Measurements from ENCODE around the gene NAA20. TPM values are rescaled to one million over a fixed set of nuclear protein-coding genes. Genes with fewer than 3 reads are reported as not detected.

NAA20 gene
- total and polyA plus RNA-seq, 2 of the 13 experiments (the other 11 are each of a cell fraction or from before 2014, with no cell fraction given), result 81.9 to 82.8 TPM

DNA sequence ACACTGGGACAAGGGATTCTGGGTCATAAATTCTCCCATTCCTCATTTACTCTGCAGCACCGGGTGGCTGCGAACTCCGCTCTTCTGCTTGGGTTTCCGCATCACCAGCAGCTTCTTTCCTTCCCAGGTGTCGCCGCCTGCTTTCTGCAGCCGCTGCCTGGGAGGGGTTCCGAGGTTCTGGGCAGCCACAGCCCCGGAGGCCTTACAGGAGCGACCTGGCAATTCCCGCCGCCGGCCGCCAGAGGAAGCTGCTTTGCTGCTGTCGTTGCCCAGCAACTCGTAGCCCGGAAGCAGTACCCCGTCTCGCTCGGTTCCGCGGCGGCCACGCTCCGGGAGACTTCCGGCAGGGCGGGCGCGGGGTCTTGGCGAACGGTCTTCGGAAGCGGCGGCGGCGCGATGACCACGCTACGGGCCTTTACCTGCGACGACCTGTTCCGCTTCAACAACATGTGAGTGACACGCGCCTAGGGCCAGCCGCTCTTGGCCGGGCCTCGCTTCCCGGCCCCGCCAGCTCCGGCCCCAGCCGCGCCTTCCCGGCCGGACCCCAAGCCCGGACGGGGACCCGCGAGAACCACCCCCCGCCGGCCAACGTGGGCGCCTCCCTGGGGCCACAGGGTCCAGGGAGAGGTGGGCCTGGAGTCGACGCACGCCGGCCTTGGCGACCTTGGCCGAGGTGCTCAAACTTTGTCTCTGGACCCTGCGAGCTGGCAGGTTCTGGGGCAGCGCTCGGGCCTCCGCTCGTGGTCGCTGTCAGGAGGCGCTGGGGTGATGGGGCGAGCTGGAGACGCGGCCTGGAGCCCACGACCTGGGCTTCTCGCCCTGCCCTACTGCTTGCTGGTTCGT is at the start of gene NAA20 (continued):
- TF ChIP-seq, protein P1, sequence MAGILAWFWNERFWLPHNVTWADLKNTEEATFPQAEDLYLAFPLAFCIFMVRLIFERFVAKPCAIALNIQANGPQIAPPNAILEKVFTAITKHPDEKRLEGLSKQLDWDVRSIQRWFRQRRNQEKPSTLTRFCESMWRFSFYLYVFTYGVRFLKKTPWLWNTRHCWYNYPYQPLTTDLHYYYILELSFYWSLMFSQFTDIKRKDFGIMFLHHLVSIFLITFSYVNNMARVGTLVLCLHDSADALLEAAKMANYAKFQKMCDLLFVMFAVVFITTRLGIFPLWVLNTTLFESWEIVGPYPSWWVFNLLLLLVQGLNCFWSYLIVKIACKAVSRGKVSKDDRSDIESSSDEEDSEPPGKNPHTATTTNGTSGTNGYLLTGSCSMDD (CRISPR knock-in tag; IDR thresholded peaks at IDR 0.05), result no peak
- TF ChIP-seq NR2F6 (IDR thresholded peaks at IDR 0.05), result no peak
- TF ChIP-seq NR2F6 (CRISPR knock-in tag; IDR thresholded peaks at IDR 0.05), result peak; percentile 76
- no peak for TF ChIP-seq ZNF496 (CRISPR knock-in tag; IDR thresholded peaks at IDR 0.05; ENCODE audit: insufficient replicate concordance)
- TF ChIP-seq ZFP36 (IDR thresholded peaks at IDR 0.05; ENCODE audit: borderline replicate concordance, low read depth, low read length, partially characterized antibody), result peak; percentile 23
- TF ChIP-seq, protein P2, sequence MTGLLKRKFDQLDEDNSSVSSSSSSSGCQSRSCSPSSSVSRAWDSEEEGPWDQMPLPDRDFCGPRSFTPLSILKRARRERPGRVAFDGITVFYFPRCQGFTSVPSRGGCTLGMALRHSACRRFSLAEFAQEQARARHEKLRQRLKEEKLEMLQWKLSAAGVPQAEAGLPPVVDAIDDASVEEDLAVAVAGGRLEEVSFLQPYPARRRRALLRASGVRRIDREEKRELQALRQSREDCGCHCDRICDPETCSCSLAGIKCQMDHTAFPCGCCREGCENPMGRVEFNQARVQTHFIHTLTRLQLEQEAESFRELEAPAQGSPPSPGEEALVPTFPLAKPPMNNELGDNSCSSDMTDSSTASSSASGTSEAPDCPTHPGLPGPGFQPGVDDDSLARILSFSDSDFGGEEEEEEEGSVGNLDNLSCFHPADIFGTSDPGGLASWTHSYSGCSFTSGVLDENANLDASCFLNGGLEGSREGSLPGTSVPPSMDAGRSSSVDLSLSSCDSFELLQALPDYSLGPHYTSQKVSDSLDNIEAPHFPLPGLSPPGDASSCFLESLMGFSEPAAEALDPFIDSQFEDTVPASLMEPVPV (CRISPR knock-in tag; IDR thresholded peaks at IDR 0.05), result peak; percentile 90
- peak; percentile 91; the same call in 1 of the 2 replicates for TF ChIP-seq IRX3 (CRISPR knock-in tag; IDR thresholded peaks at IDR 0.05; ENCODE audit: borderline replicate concordance, low read depth)
- TF ChIP-seq ZNF234 (CRISPR knock-in tag; conservative IDR thresholded peaks at IDR 0.05), result peak; percentile 99
- peak; percentile 95 for TF ChIP-seq BORCS8-MEF2B (CRISPR knock-in tag; IDR thresholded peaks at IDR 0.05)
- peak; percentile 88 for TF ChIP-seq AHR (CRISPR knock-in tag; IDR thresholded peaks at IDR 0.05)
- peak; percentile 99 for TF ChIP-seq SALL1 (CRISPR knock-in tag; IDR thresholded peaks at IDR 0.05)
- TF ChIP-seq, protein P3, sequence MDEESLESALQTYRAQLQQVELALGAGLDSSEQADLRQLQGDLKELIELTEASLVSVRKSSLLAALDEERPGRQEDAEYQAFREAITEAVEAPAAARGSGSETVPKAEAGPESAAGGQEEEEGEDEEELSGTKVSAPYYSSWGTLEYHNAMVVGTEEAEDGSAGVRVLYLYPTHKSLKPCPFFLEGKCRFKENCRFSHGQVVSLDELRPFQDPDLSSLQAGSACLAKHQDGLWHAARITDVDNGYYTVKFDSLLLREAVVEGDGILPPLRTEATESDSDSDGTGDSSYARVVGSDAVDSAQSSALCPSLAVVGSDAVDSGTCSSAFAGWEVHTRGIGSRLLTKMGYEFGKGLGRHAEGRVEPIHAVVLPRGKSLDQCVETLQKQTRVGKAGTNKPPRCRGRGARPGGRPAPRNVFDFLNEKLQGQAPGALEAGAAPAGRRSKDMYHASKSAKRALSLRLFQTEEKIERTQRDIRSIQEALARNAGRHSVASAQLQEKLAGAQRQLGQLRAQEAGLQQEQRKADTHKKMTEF (CRISPR knock-in tag; IDR thresholded peaks at IDR 0.05), result peak; percentile 99
- peak; percentile 97 for TF ChIP-seq NKX3-1 (CRISPR knock-in tag; IDR thresholded peaks at IDR 0.05)
- TF ChIP-seq ZNF547 (CRISPR knock-in tag; IDR thresholded peaks at IDR 0.05), result peak; percentile 98
- peak; percentile 30; the same call in 1 of the 2 replicates for TF ChIP-seq NCOR1 (IDR thresholded peaks at IDR 0.05; ENCODE audit: borderline replicate concordance, low read length)
- TF ChIP-seq GTF3A (CRISPR knock-in tag; conservative IDR thresholded peaks at IDR 0.05), result no peak
- TF ChIP-seq ELF1 (CRISPR knock-in tag; IDR thresholded peaks at IDR 0.05), result peak; percentile 94
- peak; percentile 98 for TF ChIP-seq SPEN (CRISPR knock-in tag; IDR thresholded peaks at IDR 0.05; ENCODE audit: low read depth)
- no peak for TF ChIP-seq CCAR2 (optimal IDR thresholded peaks at IDR 0.05; ENCODE audit: low read depth, low read length)
- no peak for TF ChIP-seq ZFAT (CRISPR knock-in tag; conservative IDR thresholded peaks at IDR 0.05)
- TF ChIP-seq KDM1A (CRISPR knock-in tag; IDR thresholded peaks at IDR 0.05), result peak; percentile 23; the same call in 1 of the 2 replicates
- TF ChIP-seq ZNF761 (CRISPR knock-in tag; conservative IDR thresholded peaks at IDR 0.05), result peak; percentile 93
- TF ChIP-seq SRSF4 (IDR thresholded peaks at IDR 0.05; ENCODE audit: low read depth, low read length, poor library complexity, severe bottlenecking), result no peak
- TF ChIP-seq, protein P4, sequence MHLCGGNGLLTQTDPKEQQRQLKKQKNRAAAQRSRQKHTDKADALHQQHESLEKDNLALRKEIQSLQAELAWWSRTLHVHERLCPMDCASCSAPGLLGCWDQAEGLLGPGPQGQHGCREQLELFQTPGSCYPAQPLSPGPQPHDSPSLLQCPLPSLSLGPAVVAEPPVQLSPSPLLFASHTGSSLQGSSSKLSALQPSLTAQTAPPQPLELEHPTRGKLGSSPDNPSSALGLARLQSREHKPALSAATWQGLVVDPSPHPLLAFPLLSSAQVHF (CRISPR knock-in tag; IDR thresholded peaks at IDR 0.05), result peak; percentile 90
- peak; percentile 76 for TF ChIP-seq SP2 (CRISPR knock-in tag; IDR thresholded peaks at IDR 0.05)
- TF ChIP-seq MIER2 (CRISPR knock-in tag; IDR thresholded peaks at IDR 0.05), result 0 out of 2 replicates have a peak, but pooled peaks have one; percentile 76
- TF ChIP-seq SYNCRIP (IDR thresholded peaks at IDR 0.05; ENCODE audit: insufficient read depth, low read depth, low read length), result no peak
